ENCODE measurements around the gene TMEM215.
"Not testable (repeated sequence)": the region's sequence is repeated elsewhere in the genome, so short reads cannot be mapped to it uniquely, and the experiment has no call there.

TMEM215 gene, protein sequence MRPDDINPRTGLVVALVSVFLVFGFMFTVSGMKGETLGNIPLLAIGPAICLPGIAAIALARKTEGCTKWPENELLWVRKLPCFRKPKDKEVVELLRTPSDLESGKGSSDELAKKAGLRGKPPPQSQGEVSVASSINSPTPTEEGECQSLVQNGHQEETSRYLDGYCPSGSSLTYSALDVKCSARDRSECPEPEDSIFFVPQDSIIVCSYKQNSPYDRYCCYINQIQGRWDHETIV

DNA sequence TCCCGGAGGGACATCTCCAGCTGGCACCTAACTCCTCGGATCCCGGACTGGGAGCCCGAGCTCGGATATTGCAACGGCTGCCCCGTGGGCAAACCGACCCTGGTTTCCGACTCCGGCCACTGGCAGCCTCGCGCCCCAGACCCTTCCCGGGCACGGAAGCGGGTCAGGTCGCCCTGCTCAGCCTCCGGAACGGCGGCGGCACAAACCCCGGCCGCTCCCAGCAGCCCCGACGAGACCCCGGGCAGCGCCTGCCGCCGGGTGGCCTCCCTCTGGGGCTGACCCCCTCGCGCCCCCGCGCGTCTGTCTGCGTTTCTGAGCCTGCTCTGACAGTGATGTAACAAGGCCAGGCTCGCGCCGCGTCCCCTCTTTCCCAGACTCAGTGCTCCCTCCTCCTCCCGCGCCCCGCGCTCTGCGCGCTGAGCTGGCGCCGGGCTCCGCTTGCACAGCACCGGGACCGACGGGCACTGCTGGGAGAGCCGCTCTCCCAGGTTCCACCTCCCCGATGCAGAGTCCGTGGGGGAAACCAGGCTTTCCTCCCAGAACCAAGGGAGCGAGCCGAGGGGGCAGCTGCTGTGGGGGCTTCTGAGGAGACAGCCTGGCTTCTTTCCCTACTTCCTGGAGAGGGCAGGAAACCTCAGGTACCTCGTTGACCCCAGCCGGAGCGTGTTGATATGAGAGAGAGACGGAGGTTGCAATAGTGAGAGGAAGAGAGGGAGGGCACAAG lies at the start of gene TMEM215:
TSS of gene TMEM215 (plus strand) at position 373 of the 724 bp plus-strand sequence. CDS start 644 bp downstream, outside the sequence.
- no peak for DNase-seq

DNA sequence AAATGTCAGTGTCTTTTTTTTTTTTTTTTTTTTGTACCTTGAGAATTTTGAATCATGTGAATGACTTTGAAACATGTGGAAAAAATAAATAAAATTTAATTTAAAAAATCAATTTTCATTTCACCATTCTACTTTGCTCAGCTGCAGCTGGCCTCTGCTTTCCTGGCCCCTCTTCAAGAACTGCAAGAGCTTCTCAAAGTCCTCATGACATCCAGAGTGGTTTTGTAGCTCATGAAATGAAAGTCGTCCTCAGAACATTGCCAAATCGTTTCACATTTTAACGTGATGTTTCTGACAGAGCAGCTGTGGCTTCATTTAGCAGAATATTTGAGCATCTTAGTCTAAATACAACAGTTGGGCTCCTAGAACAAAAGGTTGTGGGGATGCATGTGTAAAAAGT lies 47.9 kb upstream of the TMEM215 start:
- no peak for DNase-seq

DNA sequence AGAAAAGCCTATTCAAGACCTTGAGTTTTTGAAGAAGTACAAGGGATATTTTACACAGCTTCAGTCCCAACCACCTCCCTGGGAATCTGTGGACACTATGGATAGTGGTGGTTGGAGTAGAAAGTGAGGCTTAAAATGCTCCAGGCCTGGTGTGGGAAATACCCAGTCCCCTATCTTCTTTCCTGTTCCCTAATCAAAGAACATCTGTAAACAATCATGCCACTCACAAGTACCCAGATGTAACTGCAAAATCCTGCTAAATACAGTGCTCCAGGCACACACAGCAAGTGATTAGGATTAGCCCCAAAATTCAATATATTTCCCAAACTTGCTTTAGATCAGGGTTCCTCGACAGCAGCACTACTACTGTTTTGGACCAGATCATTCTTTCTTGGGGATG lies 46.0 kb upstream of the TMEM215 start:
- DNase-seq, result no peak

DNA sequence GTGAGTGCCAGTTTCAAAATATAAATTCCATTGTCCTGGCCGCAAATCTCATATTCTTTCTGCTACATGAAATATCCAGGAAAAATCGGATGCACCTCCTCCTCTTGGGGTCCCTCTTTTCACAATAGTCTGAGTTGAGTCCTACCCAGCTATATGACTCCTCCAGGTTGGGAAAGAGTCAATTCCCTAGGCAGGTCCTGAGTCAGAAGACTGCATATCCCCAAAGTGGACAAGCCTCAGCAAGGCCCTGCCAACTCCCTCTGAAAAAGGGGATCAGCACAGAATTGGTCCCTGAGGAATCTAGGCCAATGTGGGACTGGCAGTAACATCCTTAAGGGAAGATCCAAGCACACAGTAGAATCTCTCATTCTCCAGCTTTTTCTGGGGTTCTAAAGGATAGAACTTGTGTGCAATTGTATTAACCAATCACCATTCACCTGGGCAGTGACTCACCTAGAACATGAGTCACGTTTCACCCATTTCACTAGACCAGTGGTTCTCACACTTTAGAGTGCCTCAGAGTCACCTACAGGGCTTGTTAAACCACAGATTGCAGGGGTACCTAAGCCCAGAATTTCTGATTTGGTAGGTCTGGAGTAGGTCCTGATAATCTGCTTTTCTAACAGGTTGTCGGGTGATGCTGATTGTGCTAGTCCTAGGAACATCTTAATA lies 44.7 kb upstream of the TMEM215 start:
- DNase-seq, result no peak

DNA sequence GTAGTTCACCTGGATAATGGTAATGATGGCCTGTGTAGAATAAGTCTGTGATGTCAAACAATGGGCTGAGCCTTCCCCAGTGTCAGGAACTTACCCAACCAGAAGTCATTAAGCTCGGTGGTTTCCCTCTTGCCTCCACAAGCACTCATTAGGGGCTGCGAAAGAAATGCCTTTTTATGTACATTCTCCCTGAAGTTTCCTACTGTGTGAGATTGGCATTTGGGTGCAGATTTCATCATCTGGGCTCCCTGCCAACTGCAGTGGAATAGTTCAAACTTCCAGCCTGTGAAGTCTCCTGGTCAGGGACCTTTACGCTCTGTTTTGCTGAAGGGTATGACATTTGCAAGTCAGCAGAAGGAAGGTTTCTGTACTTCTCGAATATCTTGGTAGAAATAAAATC lies 41.6 kb upstream of the TMEM215 start:
- DNase-seq, result no peak

DNA sequence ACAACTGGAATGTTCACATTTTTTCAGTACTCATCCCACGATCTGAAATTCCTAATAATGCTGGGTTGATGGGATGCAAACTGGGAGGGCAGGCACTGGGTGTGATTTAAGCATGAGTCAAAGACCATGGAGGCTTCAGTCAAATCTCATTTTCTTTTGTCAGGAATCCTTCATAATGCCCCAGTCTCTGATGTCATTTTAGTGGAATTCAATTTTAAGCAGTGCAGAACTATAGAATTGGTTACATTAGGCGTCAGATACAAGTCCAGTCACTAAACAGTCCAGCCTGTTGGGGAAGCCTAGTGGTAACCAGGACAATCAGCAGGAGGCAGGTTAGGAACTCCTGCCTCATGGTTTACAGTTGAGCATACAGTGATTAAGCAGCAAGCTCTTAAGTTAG lies 41.0 kb upstream of the TMEM215 start:
- no peak for DNase-seq

DNA sequence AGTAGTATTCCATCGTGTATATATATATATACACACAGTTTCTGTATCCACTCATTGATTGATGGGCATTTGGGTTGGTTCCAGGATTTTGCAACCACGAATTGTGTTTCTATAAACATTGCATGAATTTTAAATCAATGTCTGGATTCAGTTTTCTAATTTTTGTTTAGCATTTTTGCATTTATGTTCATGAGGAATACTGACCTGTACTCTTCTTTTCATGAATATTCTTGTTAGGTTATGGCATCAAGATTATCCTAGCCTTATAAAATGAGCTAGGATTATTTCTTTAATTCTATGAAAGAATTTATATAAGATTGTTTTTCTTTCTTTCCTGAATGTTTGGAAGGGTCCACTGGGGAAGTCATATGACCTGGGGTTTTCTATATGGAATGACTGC lies 35.3 kb upstream of the TMEM215 start:
- no peak for DNase-seq

DNA sequence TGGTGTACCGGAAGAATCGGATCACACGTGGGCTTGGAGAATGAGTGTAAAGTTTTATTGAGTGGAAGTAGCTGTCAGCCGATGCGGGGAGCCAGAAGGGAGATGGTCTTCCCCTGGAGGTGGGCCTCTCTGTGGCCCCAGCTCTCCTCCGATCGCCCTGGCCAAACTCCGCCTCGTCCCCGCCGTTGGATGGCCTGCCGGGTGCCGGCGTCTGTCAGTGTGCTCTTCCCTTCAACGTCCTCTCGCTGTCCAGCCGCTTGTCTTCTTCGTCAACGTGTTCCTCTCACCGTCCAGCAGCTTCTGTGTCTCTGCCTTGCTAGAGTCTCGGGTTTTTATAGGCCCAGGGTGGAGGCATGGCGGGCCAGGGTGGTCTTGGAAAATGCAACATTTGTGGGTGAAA lies 27.6 kb upstream of the TMEM215 start:
- DNase-seq, result no peak

DNA sequence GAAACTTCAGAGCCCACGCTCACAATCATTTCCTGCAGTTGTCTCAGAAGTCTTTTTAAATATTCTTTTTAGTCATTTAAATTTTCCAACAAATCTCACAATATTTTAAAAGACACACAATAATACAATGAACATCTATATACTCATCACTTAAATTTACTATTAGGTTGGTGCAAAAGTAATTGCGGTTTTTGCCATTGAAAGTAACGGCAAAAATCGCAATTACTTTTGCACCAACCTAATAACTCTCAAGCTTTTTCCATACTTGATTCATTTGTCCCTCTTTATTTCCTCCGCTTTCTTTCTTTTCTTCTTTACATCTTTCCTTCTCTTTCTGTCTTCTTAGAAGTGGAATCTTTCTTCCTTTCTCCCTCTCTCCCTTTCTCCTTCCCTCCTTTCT lies 19.2 kb upstream of the TMEM215 start:
- DNase-seq, result no peak

DNA sequence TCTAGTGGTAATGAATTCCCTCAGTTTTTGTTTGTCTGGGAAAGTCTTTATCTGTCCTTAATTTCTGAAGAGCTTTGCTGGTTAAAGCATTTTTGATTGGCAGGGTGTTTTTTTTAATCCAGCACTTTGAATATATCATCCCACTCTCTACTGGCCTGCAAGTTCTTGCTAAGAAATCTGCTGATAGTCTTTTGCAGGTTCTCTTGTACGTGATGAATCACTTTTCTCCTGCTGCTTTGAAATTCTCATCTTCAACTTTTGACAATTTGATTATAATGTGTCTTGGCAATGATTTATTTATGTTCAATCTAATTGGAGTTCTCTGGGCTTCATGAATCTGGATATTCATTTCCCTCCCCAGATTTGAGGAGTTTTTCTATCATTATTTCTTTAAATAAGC lies 8.1 kb upstream of the TMEM215 start:
- no peak for DNase-seq

DNA sequence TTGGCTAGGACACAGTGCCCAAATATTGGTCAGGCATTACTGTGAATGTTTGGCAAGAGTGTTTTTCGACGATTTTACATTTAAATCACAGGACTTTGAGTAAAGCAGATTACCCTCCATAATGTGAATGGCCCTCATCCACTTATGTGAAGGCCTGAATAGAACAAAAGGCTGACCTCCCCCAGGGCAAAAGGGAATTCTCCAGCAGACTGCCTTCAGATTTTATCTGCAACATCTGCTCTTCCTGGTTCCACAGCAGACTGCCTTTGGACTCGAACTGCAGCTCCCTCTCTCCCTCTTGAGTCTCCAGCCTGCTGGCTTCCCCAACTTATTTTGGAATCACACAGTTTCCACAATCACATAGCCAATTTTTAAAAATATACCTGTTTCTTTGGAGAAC lies 7.1 kb upstream of the TMEM215 start:
- DNase-seq, result no peak

DNA sequence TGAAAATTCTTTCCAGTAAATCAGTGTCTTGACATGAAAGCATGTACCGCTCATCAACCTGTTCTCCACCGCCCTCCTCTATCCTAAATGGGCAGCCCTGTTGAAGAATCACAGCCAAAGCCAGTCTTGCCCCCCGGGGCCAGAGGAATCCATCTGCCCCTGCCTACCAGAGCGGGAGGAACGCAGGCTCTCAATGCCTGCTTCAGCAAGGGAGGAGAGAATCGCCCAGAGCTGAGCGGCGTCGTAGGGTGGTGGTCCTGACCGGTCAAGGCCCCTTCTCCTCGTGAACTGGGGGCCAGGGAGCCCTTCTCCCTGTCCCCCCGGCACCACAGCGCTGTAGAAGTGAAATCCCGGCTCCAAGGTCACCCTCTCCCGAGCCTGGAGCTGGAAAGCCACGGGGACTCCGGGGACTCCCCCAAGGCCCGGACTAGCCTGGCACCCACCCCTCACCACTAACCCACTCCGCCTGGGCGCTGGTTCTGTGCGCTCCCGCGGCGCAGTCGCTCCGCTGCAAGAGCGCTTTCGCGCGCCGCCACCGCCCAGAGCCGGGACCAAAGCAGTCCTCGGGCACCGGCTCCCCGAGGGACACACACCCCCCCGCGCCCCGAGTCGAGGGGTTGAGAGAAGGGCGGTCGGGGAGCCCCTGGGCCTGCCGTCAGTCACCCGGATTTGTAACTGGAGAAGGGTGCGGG lies 718 bp upstream of the TMEM215 start:
- DNase-seq, result no peak

DNA sequence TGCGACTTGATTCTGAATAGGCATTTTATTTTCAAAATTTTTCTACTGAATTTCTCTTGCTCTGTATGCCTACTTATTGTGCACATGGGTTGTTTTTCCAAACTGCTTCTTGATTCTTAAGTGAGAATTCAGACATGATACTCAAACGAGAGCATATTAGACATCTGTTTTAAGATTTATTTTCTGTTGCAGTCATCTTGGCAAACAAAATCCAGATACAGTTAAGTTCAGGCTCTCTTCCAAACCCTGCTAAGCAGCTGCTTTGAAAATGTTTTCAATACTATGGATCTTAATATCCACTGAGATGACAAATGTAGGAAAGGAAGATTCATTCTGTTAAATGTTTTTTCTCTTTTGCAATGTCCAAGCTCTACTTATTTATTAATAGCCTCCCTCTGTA lies 4.5 kb downstream of the TMEM215 start:
- no peak for DNase-seq

DNA sequence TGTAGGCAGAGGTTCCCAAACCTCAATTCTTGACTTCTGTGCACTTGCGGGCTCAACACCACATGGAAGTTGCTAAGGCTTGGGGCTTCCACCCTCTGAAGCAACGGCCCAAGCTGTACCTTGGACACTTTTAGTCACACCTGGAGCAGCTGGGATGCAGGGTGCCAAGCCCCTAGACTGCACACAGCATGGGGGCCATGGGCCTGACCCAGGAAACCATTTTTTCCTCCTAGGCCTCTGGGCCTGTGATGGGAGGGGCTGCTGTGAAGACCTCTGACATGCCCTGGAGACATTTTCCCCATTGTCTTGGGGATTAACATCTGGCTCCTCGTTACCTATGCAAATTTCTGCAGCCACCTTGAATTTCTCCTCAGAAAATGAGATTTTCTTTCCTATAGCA lies 12.7 kb downstream of the TMEM215 start:
- not testable (repeated sequence) for DNase-seq

DNA sequence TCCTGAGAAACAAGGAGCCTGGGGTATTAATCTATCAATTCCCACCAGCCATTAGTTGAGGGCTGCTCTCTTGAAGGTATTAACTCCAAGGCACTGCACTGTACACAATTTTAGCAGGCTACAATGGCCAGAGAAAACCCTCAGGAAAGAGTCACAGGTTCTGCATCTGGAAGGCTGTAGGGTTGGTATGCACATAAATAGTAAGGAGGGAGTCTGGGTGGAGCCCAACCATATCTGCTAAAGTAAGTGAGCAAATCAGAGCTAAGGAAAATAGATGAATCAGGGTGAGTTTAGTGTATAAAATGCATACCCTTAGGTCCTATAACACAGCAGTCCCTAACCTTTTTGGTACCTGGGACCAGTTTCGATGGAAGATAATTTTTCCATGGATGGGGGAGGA lies 18.2 kb downstream of the TMEM215 start:
- no peak for DNase-seq

DNA sequence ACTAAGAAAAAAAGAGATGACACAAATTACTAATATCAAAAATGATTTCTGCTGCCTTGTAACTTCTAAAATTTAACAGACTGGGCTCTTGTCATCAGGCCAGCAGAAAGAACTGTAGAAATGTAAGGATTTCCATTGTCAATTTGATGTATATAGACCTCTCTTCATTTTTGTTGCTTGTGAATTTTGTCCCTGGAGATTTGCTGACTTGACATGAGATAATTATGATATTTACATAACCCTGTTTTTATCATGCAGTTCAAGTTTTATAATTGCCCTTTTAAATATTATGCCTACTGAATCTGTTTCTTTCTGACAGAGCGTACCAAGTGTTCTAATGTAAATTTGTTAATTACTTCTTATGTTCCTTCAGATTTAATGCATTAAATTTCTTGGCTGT lies 23.9 kb downstream of the TMEM215 start:
- no peak for DNase-seq

DNA sequence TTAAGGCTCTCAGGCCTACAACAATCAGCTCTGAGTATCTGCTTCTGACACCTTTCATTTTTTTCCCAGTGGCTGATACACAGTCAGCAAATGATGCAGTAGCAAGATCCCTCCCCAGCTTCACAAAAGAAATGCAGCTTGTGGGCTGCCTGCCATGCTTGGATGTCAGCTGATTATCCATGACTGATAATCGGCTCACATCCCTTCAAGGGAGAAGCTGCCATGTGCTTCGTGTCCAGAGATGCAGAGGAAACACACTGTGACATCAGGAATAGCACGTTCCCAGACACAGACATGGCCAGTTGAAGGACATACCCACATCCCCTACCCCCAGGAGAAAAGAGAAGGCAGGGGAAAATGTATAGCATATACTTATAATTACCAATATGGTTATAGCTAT lies 27.9 kb downstream of the TMEM215 start:
- no peak for DNase-seq

DNA sequence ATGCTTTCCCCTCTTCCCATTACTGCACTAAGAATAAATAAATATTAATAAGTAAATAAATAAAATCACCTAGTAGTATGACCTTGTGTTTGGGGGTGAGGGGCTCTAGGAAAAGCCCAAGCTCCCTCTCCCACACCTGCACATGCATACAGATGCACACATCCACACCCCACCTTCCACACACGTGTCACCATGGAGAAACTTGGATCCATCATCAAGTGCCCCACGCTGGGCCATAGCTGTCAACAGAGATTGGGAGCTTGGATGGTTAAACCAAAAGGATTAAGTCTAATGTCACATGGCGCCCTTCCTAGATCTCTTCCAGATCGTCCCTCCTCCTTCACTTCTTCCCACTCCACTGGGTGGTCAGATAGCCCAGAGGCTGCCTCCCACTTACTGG lies 37.0 kb downstream of the TMEM215 start:
- DNase-seq, result no peak

DNA sequence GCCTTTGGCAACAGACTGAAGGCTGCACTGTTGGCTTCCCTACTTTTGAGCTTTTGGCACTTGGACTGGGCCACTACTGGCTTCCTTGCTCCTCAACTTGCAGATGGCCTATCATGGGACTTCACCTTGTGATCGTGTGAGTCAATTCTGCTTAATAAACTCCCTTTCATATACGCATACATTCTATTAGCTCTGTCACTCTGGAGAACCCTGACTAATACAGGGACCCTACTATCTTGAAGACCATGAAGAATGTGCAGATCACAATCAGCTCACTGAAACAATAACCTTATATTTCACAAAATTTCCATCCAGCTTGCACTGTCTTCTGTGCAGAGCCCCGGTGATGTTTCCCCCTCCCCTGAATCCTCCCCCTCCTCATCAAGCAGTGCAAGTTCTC lies 39.8 kb downstream of the TMEM215 start:
- DNase-seq, result no peak

DNA sequence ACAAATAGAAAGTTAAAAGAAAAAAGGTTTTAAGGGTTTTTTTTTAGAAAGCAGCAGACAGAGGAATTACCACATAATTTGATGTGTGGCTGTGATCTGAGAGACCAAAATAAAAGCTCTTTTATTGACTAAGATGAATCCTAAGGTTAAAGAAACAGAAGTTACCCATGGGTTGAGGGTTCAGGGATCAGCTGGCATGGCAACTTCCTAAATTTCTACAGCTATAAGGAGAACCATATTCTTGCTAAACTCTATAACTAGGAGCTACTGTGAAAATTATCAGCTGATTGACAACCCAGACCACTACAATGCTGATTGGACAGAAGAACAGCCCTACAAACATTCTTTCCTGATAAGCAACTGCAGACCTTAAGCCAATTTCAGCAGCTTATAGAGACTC lies 40.2 kb downstream of the TMEM215 start:
- DNase-seq, result no peak

DNA sequence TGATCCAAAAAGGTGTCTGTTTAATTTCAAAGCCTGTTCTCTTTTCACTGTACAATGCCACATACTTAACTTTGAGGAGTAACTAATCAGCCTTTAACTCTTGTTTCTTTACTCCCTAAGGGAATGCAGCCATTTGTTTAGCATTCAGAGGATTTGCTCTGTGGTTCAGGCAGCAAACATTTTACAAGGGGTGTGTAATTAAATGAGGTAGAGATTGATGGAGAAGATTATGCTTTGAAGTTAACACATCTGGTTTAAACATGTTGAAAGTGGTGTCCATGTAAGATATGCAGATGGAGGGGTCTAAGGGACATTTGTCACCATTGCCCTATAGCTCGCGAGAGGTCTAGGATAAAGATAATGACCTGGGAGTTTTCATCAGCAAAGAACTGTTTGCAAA lies 41.9 kb downstream of the TMEM215 start:
- no peak for DNase-seq

DNA sequence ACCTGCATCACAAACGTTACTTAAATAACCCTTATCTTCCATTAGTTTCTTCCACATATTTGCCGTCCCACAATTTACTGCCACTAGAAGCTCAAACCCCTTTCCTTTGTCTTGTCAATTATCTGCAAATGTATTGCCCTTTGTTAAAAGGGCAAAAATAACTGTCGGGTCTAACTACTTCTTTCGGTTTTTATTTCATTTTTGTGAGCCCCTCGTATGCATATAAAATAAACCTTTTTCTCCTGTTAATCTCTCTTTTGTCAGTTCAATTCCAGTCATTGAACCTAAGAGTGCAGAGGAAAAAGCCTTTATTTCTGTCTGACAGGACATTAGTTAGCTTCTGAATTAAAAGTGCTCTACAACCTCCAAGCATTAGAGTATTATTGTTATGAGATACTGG lies 45.5 kb downstream of the TMEM215 start:
- DNase-seq, result no peak

DNA sequence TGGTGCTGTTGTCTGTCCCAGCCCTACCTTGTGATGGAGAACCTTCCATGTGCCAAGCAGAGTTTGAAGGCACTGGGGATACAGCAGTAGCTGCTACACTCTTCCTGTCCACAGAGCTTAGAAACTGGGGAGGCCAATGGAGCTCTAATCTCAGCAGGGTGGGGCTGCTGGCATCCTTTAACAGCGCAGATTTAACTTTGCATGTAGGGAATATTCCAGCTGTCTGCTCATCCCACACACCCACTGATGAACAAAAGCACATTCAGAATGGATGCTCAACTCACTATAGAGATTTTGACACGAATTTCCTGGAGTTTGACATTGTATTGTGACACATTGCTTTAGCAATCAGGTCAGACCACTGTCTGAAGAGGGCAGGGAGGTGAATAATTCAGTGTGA lies 49.0 kb downstream of the TMEM215 start:
- DNase-seq, result no peak
